ENCODE data around the gene XRN1. TPM values are rescaled to one million over a fixed set of nuclear protein-coding genes. Genes with fewer than 3 reads are reported as not detected.

The XRN1 gene
- total RNA-seq, 1 donor from 2014 or later: 36.7 TPM

- no peaks in the 10 kb centered on the region for H3K4me1 ChIP-seq (ENCODE audit: insufficient read depth, low read length)
- H2AFZ ChIP-seq (ENCODE audit: low read depth, low read length): no peak overlapping the region
- no peaks in the 10 kb centered on the region for H3K36me3 ChIP-seq (ENCODE audit: insufficient read depth, low read length)
- H3K9me3 Mint-ChIP-seq (ENCODE audit: unreplicated experiment): no peaks in the 10 kb centered on the region
- no peak overlapping the region for H3K9ac ChIP-seq (ENCODE audit: low read length)
- no peak overlapping the region for H3K27ac Mint-ChIP-seq (ENCODE audit: unreplicated experiment)
- no peak for DNase-seq (ENCODE audit: low read depth)
- H3K9me3 ChIP-seq (ENCODE audit: insufficient read depth, low read depth, low read length): no peaks in the 10 kb centered on the region
- FAIRE-seq: no peak
- H3K36me3 Mint-ChIP-seq (ENCODE audit: low read depth, unreplicated experiment): no peaks in the 10 kb centered on the region
- H3K79me2 ChIP-seq (ENCODE audit: insufficient read depth, low read length): no peaks in the 10 kb centered on the region
- no peak overlapping the region for H3K4me2 ChIP-seq (ENCODE audit: low read length)
- no peak overlapping the region for H3K4me3 Mint-ChIP-seq (ENCODE audit: unreplicated experiment)
- H4K20me1 ChIP-seq (ENCODE audit: insufficient read depth, low read length): no peaks in the 10 kb centered on the region
- peaks cover 12% of the 10 kb centered on the region for H3K4me1 Mint-ChIP-seq (ENCODE audit: low read depth, unreplicated experiment)
- no peak overlapping the region for H3K4me3 ChIP-seq (ENCODE audit: insufficient read depth, low read depth, low read length)
- H3K27me3 Mint-ChIP-seq (ENCODE audit: low read depth, unreplicated experiment): no peaks in the 10 kb centered on the region
- no peak overlapping the region for H3K27ac ChIP-seq (ENCODE audit: low read depth, low read length)
- TF ChIP-seq CTCF (IDR thresholded peaks at IDR 0.05; ENCODE audit: insufficient read depth, low read depth, low read length) (no peak), EZH2 (IDR thresholded peaks at IDR 0.05; ENCODE audit: insufficient read depth, low read length) (no peak)
- H3K27me3 ChIP-seq (ENCODE audit: insufficient read depth, low read length): no peaks in the 10 kb centered on the region
Observed at GRCh38 chr3:142268426-142268825, 179.4 kb downstream of the XRN1 start.

DNA sequence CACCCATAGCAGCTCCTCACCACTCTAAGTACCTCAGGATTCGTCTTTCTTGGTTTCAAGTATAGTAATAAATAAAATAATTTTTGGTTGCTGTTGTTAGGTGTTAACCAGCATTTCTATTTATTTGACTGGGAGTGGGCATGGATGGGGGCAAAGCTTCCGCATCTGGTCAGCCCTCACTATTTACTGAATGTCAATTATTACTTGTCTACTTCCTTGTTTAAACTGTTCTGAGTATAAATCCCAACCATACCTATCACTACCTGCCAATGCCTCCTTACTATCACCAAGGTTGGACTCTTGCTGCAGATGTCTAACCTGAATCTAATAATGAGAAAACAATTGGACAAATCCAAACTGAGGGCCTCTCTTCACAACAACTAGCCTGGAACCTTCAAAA is 180.6 kb downstream of the XRN1 start:
- H3K9me3 ChIP-seq (ENCODE audit: insufficient read depth, low read depth, low read length): no peaks in the 10 kb centered on the region
- H3K36me3 Mint-ChIP-seq (ENCODE audit: low read depth, unreplicated experiment): no peaks in the 10 kb centered on the region
- TF ChIP-seq CTCF (IDR thresholded peaks at IDR 0.05; ENCODE audit: insufficient read depth, low read depth, low read length): no peak
- TF ChIP-seq EZH2 (IDR thresholded peaks at IDR 0.05; ENCODE audit: insufficient read depth, low read length): no peak
- no peaks in the 10 kb centered on the region for H3K79me2 ChIP-seq (ENCODE audit: insufficient read depth, low read length)
- H3K4me1 Mint-ChIP-seq (ENCODE audit: low read depth, unreplicated experiment): peaks cover 7% of the 10 kb centered on the region
- no peak overlapping the region for H3K4me3 Mint-ChIP-seq (ENCODE audit: unreplicated experiment)
- no peaks in the 10 kb centered on the region for H3K4me1 ChIP-seq (ENCODE audit: insufficient read depth, low read length)
- H3K4me3 ChIP-seq (ENCODE audit: insufficient read depth, low read depth, low read length): no peak overlapping the region
- H2AFZ ChIP-seq (ENCODE audit: low read depth, low read length): no peak overlapping the region
- H3K27me3 ChIP-seq (ENCODE audit: insufficient read depth, low read length): no peaks in the 10 kb centered on the region
- no peaks in the 10 kb centered on the region for H4K20me1 ChIP-seq (ENCODE audit: insufficient read depth, low read length)
- H3K9me3 Mint-ChIP-seq (ENCODE audit: unreplicated experiment): no peaks in the 10 kb centered on the region
- H3K9ac ChIP-seq (ENCODE audit: low read length): no peak overlapping the region
- no peak overlapping the region for H3K27ac ChIP-seq (ENCODE audit: low read depth, low read length)
- H3K4me2 ChIP-seq (ENCODE audit: low read length): no peak overlapping the region
- no peak for FAIRE-seq
- DNase-seq (ENCODE audit: low read depth): no peak
- H3K27ac Mint-ChIP-seq (ENCODE audit: unreplicated experiment): no peak overlapping the region
- no peaks in the 10 kb centered on the region for H3K27me3 Mint-ChIP-seq (ENCODE audit: low read depth, unreplicated experiment)
- no peaks in the 10 kb centered on the region for H3K36me3 ChIP-seq (ENCODE audit: insufficient read depth, low read length)

DNA sequence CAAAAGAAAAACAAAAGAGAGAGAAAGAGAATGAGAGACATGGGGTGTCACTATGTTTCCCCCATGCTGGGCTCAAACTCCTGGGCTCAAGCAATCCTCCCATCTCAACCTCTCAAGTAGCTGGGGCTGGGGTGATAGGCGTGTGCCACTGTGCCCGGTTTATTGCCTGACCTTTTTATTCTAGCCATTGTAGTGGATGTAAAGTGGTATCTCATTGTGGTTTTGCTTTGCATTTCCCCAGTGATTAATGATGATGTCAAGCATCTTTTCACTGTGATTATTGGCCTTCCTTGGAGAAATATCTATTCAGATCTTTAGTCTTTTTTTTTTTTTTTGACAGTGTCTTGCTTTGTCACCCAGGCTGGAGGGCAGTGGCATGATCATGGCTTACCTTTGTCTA is 184.7 kb downstream of the XRN1 start:
- no peak for DNase-seq (ENCODE audit: low read depth)
- Mint-ChIP-seq H3K9me3 (ENCODE audit: unreplicated experiment) (no peaks in the 10 kb centered on the region), H3K4me1 (ENCODE audit: low read depth, unreplicated experiment) (no peaks in the 10 kb centered on the region), H3K4me3 (ENCODE audit: unreplicated experiment) (no peak overlapping the region), H3K27ac (ENCODE audit: unreplicated experiment) (no peak overlapping the region), H3K36me3 (ENCODE audit: low read depth, unreplicated experiment) (no peaks in the 10 kb centered on the region), H3K27me3 (ENCODE audit: low read depth, unreplicated experiment) (no peaks in the 10 kb centered on the region)
- TF ChIP-seq CTCF (IDR thresholded peaks at IDR 0.05; ENCODE audit: insufficient read depth, low read depth, low read length) (no peak), EZH2 (IDR thresholded peaks at IDR 0.05; ENCODE audit: insufficient read depth, low read length) (no peak)
- H3K27ac ChIP-seq (ENCODE audit: low read depth, low read length): no peak overlapping the region
- no peaks in the 10 kb centered on the region for H3K36me3 ChIP-seq (ENCODE audit: insufficient read depth, low read length)
- H4K20me1 ChIP-seq (ENCODE audit: insufficient read depth, low read length): no peaks in the 10 kb centered on the region
- H3K9ac ChIP-seq (ENCODE audit: low read length): no peak overlapping the region
- no peak overlapping the region for H2AFZ ChIP-seq (ENCODE audit: low read depth, low read length)
- no peak overlapping the region for H3K4me3 ChIP-seq (ENCODE audit: insufficient read depth, low read depth, low read length)
- no peaks in the 10 kb centered on the region for H3K9me3 ChIP-seq (ENCODE audit: insufficient read depth, low read depth, low read length)
- no peak for FAIRE-seq
- no peaks in the 10 kb centered on the region for H3K79me2 ChIP-seq (ENCODE audit: insufficient read depth, low read length)
- H3K27me3 ChIP-seq (ENCODE audit: insufficient read depth, low read length): no peaks in the 10 kb centered on the region
- H3K4me2 ChIP-seq (ENCODE audit: low read length): no peak overlapping the region
- no peaks in the 10 kb centered on the region for H3K4me1 ChIP-seq (ENCODE audit: insufficient read depth, low read length)
